Measurements from ENCODE around the gene FUT7.

The FUT7 gene

DNA sequence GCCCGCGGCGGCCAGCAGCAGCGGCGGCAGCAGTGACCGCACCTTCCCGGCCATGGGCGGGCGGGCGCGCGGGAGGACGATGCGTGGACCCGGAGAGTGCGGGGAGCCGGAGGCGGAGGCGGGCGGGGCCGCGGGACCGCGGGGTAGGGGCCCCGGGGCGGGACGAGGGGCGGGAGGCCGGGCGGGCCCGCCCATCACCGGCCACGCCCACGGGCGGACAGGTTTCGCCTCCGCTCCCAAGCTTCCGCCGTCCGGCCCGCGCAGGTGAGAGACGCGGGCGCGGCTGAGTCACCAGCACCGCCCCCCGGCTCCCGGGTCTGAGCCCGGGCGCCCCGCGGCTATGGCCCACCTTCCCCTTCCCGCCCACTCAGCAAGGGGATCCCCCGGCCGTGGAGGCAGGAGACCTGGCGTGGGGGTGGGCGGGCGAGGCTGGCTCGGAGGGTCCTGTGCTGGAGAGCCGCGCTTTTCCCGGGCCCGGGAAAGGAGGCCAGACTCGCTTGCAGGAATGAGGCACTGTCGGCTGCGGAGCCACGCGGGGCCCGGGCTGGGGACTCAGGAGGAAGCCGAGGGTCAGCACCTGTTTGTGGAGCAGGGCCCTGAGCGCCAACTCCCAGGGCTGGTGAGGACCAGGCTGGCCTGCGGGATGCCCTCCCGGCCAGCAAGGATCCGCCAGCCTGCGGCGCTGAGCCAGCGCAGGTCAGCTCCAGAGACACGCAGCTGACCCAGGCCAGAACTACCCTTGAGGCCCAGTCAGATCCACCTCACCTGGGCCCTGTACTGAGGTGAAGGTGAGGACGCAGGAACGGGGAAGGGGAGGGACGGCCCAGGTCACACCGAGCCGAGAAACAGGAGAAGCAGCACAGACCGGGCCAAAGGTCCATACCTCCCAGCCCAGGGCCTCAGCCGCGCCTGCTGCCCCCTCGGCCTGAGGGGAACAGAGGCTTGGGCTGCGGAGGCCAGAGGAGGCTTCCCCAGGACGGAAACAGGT is 22.4 kb upstream of the FUT7 start, which contains the start of gene ENTPD2:
ENTPD2 (minus strand) TSS at position 118 of the 988 bp plus-strand sequence; CDS start at position 54, 64 bp downstream.
- Histone ChIP-seq H3K27me3 (ENCODE audit: control insufficient read depth, insufficient read depth, low read length) (peaks cover 75% of the 10 kb centered on the region), H3K9me3 (ENCODE audit: control insufficient read depth, insufficient read depth, low read depth, low read length) (no peaks in the 10 kb centered on the region), H3K9ac (ENCODE audit: low read length) (no peak within 1 kb of the TSS), H3K4me3 (ENCODE audit: low read depth, low read length) (peak within 1 kb of the TSS; percentile 62), H3K4me1 (ENCODE audit: control insufficient read depth, insufficient read depth, low read length) (peaks cover 19% of the 10 kb centered on the region), H3K27ac (ENCODE audit: low read depth, low read length) (no peak within 1 kb of the TSS), H3K36me3 (ENCODE audit: control insufficient read depth, insufficient read depth, low read length) (no peaks in the 10 kb centered on the region)

DNA sequence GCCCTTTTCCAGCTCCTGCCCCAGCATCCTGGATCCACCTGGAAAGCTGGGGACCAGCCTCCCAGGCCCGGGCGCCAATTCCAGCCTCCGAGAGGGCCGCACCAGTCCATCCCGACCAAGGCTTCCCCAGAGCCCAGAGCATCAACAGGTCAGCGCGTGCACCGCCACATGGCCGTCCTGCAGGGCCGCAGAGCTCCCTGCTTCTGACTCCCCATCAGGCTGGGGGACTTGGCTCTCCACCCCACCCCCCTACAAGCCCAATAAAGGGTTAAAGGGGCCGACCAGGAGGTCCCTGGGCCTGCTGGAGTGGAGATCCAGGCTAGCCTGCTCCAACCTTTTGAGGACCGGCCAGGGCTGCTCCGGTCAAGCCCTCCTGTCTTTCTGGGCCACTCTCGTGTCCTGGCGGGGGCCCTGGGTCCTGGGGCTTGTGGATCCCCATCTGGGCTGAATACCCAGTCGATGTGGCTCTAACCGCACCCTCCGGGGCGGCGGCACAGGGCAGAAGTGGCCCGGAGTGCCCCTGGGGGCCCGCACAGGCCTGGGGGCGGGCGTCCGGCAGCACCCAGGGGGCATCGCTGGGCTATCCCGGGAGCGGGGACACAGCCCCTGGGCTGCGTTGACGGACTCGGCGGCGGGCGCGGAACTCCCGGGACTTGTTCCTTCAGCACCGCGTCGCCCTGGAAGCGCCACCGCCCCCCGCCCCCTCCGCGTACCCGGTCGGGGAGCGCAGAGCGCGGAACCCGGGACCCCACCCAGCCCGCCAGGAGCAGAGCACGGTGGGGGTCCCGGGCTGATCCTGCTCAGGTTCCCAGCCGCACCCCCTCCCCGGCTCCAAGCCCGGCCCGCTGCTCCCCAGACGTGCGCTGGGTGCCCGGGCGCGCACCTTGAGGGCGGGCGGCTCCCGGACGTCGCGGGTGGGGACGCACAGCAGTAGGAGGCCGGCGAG is 21.4 kb upstream of the FUT7 start:
- H3K27ac ChIP-seq (ENCODE audit: low read depth, low read length) = no peak overlapping the region
- H3K9ac ChIP-seq (ENCODE audit: low read length) = no peak overlapping the region
- H3K9me3 ChIP-seq (ENCODE audit: control insufficient read depth, insufficient read depth, low read depth, low read length) = no peaks in the 10 kb centered on the region
- H3K36me3 ChIP-seq (ENCODE audit: control insufficient read depth, insufficient read depth, low read length) = no peaks in the 10 kb centered on the region
- peak overlapping the region; percentile 62 for H3K4me3 ChIP-seq (ENCODE audit: low read depth, low read length)
- H3K4me1 ChIP-seq (ENCODE audit: control insufficient read depth, insufficient read depth, low read length) = peaks cover 23% of the 10 kb centered on the region
- H3K27me3 ChIP-seq (ENCODE audit: control insufficient read depth, insufficient read depth, low read length) = peaks cover 77% of the 10 kb centered on the region

DNA sequence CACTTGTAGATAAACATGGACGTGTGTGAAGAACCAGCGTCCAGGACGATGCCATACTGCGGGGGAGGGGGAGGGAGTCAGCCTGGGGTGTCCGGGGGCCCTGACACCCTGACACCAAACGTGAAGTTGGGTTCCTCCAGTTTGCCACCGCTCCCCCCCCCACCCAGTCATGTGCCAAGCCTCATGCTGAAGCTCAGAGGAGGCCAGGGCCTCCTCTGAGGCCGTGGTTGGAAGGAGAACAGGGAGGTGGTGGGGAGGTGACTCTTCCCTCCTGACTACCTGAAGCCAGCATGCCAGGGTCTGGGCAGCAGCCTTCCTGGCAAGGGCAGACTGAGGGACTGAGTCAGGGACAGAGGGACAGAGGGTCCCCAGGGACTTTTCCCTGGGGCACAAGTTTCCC is 20.4 kb upstream of the FUT7 start:
- Histone ChIP-seq H3K27me3 (ENCODE audit: control insufficient read depth, insufficient read depth, low read length) (peaks cover 87% of the 10 kb centered on the region), H3K4me1 (ENCODE audit: control insufficient read depth, insufficient read depth, low read length) (peaks cover 23% of the 10 kb centered on the region), H3K9ac (ENCODE audit: low read length) (no peak overlapping the region), H3K9me3 (ENCODE audit: control insufficient read depth, insufficient read depth, low read depth, low read length) (no peaks in the 10 kb centered on the region), H3K27ac (ENCODE audit: low read depth, low read length) (no peak overlapping the region), H3K36me3 (ENCODE audit: control insufficient read depth, insufficient read depth, low read length) (no peaks in the 10 kb centered on the region), H3K4me3 (ENCODE audit: low read depth, low read length) (no peak overlapping the region)

DNA sequence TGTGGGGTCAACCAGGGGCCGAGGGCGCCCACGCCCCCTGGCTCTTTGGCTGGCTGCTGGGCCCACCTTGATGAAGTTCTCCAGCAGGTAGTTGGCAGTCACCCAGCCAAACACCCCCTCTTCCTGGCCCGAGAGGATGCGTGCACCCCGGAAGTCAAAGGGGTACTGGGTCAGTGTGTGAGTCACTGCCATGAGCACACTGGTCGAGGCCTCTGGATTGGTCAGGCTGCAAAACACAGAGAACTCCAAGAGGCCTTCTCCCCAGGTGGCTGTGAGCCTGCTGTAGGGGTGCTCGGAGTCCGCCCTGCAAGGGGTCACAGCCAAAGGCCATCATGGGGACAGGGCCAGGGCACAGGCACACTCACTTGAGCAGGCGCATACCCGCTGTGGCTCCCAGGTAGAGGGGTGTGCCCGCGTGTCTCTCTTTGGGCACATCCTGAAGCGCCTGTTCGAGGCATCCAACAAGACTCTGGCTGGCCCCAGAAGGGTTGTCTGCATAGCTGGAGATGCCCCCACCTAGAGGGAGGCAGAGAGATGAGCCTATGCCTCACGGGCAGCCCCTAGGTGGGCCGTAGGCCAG is 19.3 kb upstream of the FUT7 start:
- Histone ChIP-seq H3K9me3 (ENCODE audit: control insufficient read depth, insufficient read depth, low read depth, low read length) (no peaks in the 10 kb centered on the region), H3K9ac (ENCODE audit: low read length) (no peak overlapping the region), H3K36me3 (ENCODE audit: control insufficient read depth, insufficient read depth, low read length) (no peaks in the 10 kb centered on the region), H3K27me3 (ENCODE audit: control insufficient read depth, insufficient read depth, low read length) (peaks cover 96% of the 10 kb centered on the region), H3K4me3 (ENCODE audit: low read depth, low read length) (no peak overlapping the region), H3K4me1 (ENCODE audit: control insufficient read depth, insufficient read depth, low read length) (peaks cover 23% of the 10 kb centered on the region), H3K27ac (ENCODE audit: low read depth, low read length) (no peak overlapping the region)

DNA sequence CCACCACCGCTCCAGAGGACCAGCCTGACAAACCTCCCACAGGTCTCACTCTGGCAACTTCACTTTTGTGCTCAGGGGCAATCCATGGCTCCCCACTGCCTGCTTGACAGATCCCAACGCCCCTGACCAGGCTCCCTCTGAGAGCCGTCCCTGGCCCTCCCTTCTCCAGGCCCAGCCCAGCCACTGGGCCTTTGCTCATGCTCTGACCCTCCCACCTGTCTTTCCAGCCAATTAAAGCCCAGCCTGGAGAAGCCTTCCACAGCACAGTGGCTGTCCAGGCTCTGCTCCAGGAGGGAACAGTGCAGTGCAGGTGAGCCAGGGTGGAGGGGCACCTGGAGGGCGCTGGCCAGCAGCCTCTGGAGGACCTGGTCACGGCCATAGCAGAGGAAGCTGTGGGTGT is 18.7 kb upstream of the FUT7 start:
- no peaks in the 10 kb centered on the region for H3K36me3 ChIP-seq (ENCODE audit: control insufficient read depth, insufficient read depth, low read length)
- H3K4me3 ChIP-seq (ENCODE audit: low read depth, low read length) = no peak overlapping the region
- H3K4me1 ChIP-seq (ENCODE audit: control insufficient read depth, insufficient read depth, low read length) = peaks cover 18% of the 10 kb centered on the region
- no peak overlapping the region for H3K9ac ChIP-seq (ENCODE audit: low read length)
- H3K27ac ChIP-seq (ENCODE audit: low read depth, low read length) = no peak overlapping the region
- H3K9me3 ChIP-seq (ENCODE audit: control insufficient read depth, insufficient read depth, low read depth, low read length) = no peaks in the 10 kb centered on the region
- peaks cover 96% of the 10 kb centered on the region for H3K27me3 ChIP-seq (ENCODE audit: control insufficient read depth, insufficient read depth, low read length)

DNA sequence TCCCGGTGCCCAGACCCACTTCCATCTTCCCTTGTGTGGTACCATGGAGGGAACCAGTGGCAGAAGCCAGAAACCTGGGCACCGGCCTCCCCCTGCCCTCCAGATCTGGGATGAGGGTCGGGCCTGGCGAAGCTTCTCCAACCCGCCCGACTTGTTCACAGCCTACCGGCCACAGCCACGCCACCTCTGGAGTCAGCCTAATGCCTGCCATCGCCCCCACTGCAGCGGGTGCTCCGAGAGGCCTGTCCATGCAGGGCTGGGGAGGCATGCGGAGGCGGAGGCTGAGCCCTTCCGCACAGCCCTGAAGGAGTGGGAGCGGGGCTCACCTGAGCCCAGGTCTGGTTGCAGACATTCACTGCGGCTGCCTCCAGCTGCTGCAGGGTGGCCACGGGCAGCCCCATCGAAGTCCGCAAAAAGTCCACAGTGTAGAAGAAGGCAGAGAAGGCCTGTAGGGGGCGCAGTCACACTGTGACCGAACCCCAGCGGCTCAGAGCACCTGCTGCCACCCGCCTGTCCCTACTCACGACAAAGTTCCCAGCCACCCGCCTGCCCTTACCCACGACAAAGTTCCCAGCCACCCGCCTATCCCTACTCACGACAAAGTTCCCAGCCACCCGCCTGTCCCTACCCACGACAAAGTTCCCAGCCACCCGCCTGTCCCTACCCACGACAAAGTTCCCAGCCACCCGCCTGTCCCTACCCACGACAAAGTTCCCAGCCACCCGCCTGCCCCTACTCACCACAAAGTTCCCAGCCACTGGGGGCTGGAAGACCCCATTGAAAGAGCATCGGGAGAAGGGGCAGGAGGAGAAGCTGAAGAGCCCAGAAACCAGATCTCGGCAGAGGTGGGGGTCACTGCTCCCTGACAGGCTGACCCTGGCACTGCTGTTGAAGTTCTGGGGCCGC is 17.9 kb upstream of the FUT7 start:
- no peak overlapping the region for H3K9ac ChIP-seq (ENCODE audit: low read length)
- peaks cover 12% of the 10 kb centered on the region for H3K4me1 ChIP-seq (ENCODE audit: control insufficient read depth, insufficient read depth, low read length)
- peaks cover 96% of the 10 kb centered on the region for H3K27me3 ChIP-seq (ENCODE audit: control insufficient read depth, insufficient read depth, low read length)
- no peaks in the 10 kb centered on the region for H3K9me3 ChIP-seq (ENCODE audit: control insufficient read depth, insufficient read depth, low read depth, low read length)
- H3K4me3 ChIP-seq (ENCODE audit: low read depth, low read length) = no peak overlapping the region
- H3K36me3 ChIP-seq (ENCODE audit: control insufficient read depth, insufficient read depth, low read length) = no peaks in the 10 kb centered on the region
- no peak overlapping the region for H3K27ac ChIP-seq (ENCODE audit: low read depth, low read length)

DNA sequence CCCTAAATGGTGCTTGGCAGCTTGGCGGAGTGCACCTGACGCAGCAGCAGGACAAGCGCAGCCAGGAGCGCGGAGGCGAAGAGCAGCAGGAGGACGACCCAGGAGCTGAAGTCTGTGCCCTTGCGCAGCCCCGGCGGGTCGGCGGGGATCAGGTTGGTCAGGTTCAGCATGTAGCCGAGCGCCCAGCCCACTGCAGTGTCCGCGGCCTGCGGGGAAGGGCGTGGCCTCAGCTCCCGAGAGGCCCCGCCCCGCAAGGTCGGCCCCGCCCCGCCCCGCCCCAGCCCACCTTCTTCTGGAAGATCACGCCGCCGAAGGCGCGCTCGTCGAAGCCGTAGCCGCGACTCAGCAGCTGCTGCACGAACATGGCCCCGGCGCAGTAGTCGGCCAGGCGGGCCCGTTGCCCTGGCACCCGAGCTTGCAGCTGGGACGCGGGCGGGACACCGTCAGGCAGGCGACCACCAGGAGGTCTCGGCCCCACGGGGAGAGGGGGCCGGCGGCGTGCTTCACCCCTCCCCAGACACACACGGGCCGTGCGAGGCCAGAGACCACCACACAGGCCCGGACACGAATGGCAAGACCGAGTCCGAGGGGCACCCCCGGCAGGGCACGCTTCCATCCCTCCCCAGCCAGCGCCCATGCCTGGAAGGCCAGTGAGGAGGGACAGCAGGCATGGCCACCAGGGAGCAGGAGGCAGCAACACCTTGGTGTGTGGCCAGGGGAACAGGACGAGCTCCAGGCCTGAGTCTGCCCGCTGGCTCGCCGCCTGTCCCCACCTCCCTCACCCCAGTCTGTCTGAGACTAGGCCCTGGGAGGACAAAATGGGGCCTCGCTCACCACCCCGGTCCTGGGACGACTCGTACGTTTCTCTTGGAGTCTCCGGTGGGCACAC is 17.0 kb upstream of the FUT7 start:
- Histone ChIP-seq H3K9ac (ENCODE audit: low read length) (no peak overlapping the region), H3K27ac (ENCODE audit: low read depth, low read length) (no peak overlapping the region)

DNA sequence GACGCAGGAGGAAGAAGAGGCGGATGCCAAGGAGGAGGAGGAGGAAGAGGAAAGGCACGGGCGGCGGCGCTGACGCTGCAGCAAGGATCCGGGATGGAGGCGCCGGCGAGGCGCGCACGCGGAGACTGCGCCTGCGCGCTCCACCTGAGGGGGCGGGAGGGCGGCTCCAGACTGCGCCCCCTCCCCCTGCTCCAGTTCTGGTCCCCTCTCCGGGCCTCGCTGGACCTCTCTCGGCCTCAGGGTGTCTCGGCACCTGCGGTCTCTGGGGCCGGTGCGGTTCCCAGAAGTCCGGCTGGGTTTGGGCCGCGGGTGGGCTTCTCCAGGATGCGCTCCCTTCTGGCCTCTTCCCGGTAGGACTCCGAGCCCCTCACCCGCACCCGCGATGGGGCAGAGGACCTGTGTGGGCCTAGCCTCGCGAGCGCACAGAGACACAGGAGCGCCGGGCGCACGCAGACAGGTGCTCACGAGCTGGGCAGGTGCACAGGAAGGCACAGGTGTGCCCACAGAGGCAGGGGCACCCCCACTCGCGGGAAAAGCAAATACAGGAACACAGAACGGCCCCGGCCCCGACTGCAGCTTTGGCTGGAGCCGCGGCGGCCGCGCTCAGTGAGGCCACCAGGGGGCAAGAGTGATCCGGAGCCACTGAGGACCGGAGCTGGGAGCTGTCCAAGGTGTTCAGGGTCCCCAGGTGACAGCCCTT is 14.3 kb upstream of the FUT7 start, which contains the start of gene NPDC1:
NPDC1 (minus strand) TSS at position 90 of the 700 bp plus-strand sequence. CDS start 188 bp downstream, outside the sequence.
- no peak within 1 kb of the TSS for H3K27ac ChIP-seq (ENCODE audit: low read depth, low read length)
- no peaks in the 10 kb centered on the region for H3K9me3 ChIP-seq (ENCODE audit: control insufficient read depth, insufficient read depth, low read depth, low read length)
- H3K4me3 ChIP-seq (ENCODE audit: low read depth, low read length) = peak within 1 kb of the TSS; percentile 78
- peaks cover 79% of the 10 kb centered on the region for H3K27me3 ChIP-seq (ENCODE audit: control insufficient read depth, insufficient read depth, low read length)
- peaks cover 6% of the 10 kb centered on the region; the same call in 1 of the 2 replicates for H3K4me1 ChIP-seq (ENCODE audit: control insufficient read depth, insufficient read depth, low read length)
- H3K9ac ChIP-seq (ENCODE audit: low read length) = no peak within 1 kb of the TSS
- no peaks in the 10 kb centered on the region for H3K36me3 ChIP-seq (ENCODE audit: control insufficient read depth, insufficient read depth, low read length)

More for the DNA sequence above, 17.0 kb upstream of the FUT7 start:
- Histone ChIP-seq H3K4me3 (ENCODE audit: low read depth, low read length) (peak overlapping the region; percentile 30; the same call in 1 of the 2 replicates), H3K4me1 (ENCODE audit: control insufficient read depth, insufficient read depth, low read length) (peaks cover 6% of the 10 kb centered on the region; the same call in 1 of the 2 replicates), H3K27me3 (ENCODE audit: control insufficient read depth, insufficient read depth, low read length) (peaks cover 96% of the 10 kb centered on the region), H3K36me3 (ENCODE audit: control insufficient read depth, insufficient read depth, low read length) (no peaks in the 10 kb centered on the region), H3K9me3 (ENCODE audit: control insufficient read depth, insufficient read depth, low read depth, low read length) (no peaks in the 10 kb centered on the region)

All from HUES6 (cell line).